ENCODE data around the gene TTC22. TPM values are rescaled to one million over a fixed set of nuclear protein-coding genes. Genes with fewer than 3 reads are reported as not detected.

TTC22 gene
- total and polyA plus RNA-seq, 2 donors from 2014 or later, result 9.6 to 16.5 TPM

GRCh38 chr1:54842963-54843362, 41.8 kb upstream of the TTC22 start:
- FAIRE-seq, result no peak
- Histone ChIP-seq H3K36me3 (ENCODE audit: control insufficient read depth in 2 of 3, insufficient read depth in 3 of 3, low read length in 3 of 3) (no peaks in the 10 kb centered on the region), H3K9ac (ENCODE audit: low read length in 3 of 3) (no peak overlapping the region), H3K4me1 (ENCODE audit: control insufficient read depth in 2 of 3, insufficient read depth in 2 of 3, low read depth in 1 of 3, low read length in 3 of 3) (peaks cover 0 to 5% (median 0%) of the 10 kb centered on the region in 3 donors), H3K9me3 (ENCODE audit: control insufficient read depth in 2 of 3, insufficient read depth in 1 of 3, low read length in 3 of 3) (no peaks in the 10 kb centered on the region), H3K27ac (ENCODE audit: low read depth in 2 of 2, low read length in 2 of 2) (no peak overlapping the region), H3K4me3 (ENCODE audit: low read length in 3 of 3) (no peak overlapping the region), H3K27me3 (ENCODE audit: control insufficient read depth, insufficient read depth, low read length) (no peaks in the 10 kb centered on the region)
- no peak for TF ChIP-seq CTCF (IDR thresholded peaks at IDR 0.05; ENCODE audit: borderline replicate concordance, extremely low read depth, insufficient read depth)
- no peak for DNase-seq
- intact Hi-C loops (cut with DNase I), result no loop called here

- Histone ChIP-seq H3K27me3 (ENCODE audit: control insufficient read depth, insufficient read depth, low read length) (no peaks in the 10 kb centered on the region), H3K36me3 (ENCODE audit: control insufficient read depth in 2 of 3, insufficient read depth in 3 of 3, low read length in 3 of 3) (no peaks in the 10 kb centered on the region), H3K4me3 (ENCODE audit: low read length in 3 of 3) (no peak overlapping the region), H3K9me3 (ENCODE audit: control insufficient read depth in 2 of 3, insufficient read depth in 1 of 3, low read length in 3 of 3) (no peaks in the 10 kb centered on the region), H3K27ac (ENCODE audit: low read depth in 2 of 2, low read length in 2 of 2) (no peak overlapping the region), H3K4me1 (ENCODE audit: control insufficient read depth in 2 of 3, insufficient read depth in 2 of 3, low read depth in 1 of 3, low read length in 3 of 3) (peaks cover 0 to 5% (median 0%) of the 10 kb centered on the region in 3 donors), H3K9ac (ENCODE audit: low read length in 3 of 3) (no peak overlapping the region)
- DNase-seq (no peak), FAIRE-seq (no peak)
- intact Hi-C loops (cut with DNase I), result no loop called here
- TF ChIP-seq CTCF (IDR thresholded peaks at IDR 0.05; ENCODE audit: borderline replicate concordance, extremely low read depth, insufficient read depth), result no peak
These were observed 41.2 kb upstream of the TTC22 start for GRCh38 chr1:54842206-54842915.

DNA sequence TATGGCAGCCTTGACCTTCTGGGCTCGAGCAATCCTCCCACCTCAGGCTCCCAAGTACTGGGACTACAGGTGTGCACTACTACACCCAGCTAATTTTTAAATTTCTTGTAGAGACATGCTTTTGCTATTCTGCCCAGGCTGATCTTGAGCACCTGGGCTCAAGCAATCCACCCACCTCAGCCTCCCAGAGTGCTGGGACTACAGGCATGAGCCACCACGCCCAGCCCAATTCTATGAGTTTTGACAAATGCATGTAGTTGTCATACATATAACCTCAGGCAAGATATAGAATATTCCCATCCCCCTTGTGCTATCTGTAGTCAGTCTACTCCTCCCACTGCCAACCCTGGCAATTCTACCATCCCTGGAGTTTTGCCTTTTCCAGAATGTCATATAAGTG, 38.7 kb upstream of the TTC22 start:
- FAIRE-seq (no peak), DNase-seq (no peak)
- H3K9me3 ChIP-seq (ENCODE audit: control insufficient read depth in 2 of 3, insufficient read depth in 1 of 3, low read length in 3 of 3), result no peaks in the 10 kb centered on the region
- no peak overlapping the region for H3K4me3 ChIP-seq (ENCODE audit: low read length in 3 of 3)
- no peak for TF ChIP-seq CTCF (IDR thresholded peaks at IDR 0.05; ENCODE audit: borderline replicate concordance, extremely low read depth, insufficient read depth)
- H3K27ac ChIP-seq (ENCODE audit: low read depth in 2 of 2, low read length in 2 of 2), result no peak overlapping the region
- intact Hi-C loops (cut with DNase I), result no loop called here
- no peak overlapping the region for H3K9ac ChIP-seq (ENCODE audit: low read length in 3 of 3)
- no peaks in the 10 kb centered on the region for H3K27me3 ChIP-seq (ENCODE audit: control insufficient read depth, insufficient read depth, low read length)
- no peaks in the 10 kb centered on the region for H3K4me1 ChIP-seq (ENCODE audit: control insufficient read depth in 2 of 3, insufficient read depth in 2 of 3, low read depth in 1 of 3, low read length in 3 of 3)
- H3K36me3 ChIP-seq (ENCODE audit: control insufficient read depth in 2 of 3, insufficient read depth in 3 of 3, low read length in 3 of 3), result no peaks in the 10 kb centered on the region

Measured in kidney (tissue), 14 donors.